ENCODE data around the gene KCNK1.

- TF ChIP-seq SMC3 (IDR thresholded peaks at IDR 0.05) (no peak), ZNF302 (CRISPR knock-in tag; IDR thresholded peaks at IDR 0.05) (no peak), POLR2A (IDR thresholded peaks at IDR 0.05; ENCODE audit: low read length) (no peak), EP300 (IDR thresholded peaks at IDR 0.05) (no peak), BHLHE40 (IDR thresholded peaks at IDR 0.05; ENCODE audit: low read depth, low read length) (no peak), REST (IDR thresholded peaks at IDR 0.05) (no peak), MAX (IDR thresholded peaks at IDR 0.05) (no peak), CTCF (IDR thresholded peaks at IDR 0.05) (no peak), MYC (IDR thresholded peaks at IDR 0.05; ENCODE audit: borderline replicate concordance, low read length) (no peak), HOXB13 (CRISPR knock-in tag; IDR thresholded peaks at IDR 0.05; ENCODE audit: low read depth) (no peak)
These were observed 6.4 kb upstream of the KCNK1 start for GRCh38 chr1:233607252-233608119.
